Measurements from ENCODE around the gene PSORS1C2. TPM values are rescaled to one million over a fixed set of nuclear protein-coding genes. Genes with fewer than 3 reads are reported as not detected.
A peak's percentile ranks its signal among the peaks of the same experiment; 100 is the strongest.

The PSORS1C2 gene
- total and polyA plus RNA-seq, 11 donors, result not detected

DNA sequence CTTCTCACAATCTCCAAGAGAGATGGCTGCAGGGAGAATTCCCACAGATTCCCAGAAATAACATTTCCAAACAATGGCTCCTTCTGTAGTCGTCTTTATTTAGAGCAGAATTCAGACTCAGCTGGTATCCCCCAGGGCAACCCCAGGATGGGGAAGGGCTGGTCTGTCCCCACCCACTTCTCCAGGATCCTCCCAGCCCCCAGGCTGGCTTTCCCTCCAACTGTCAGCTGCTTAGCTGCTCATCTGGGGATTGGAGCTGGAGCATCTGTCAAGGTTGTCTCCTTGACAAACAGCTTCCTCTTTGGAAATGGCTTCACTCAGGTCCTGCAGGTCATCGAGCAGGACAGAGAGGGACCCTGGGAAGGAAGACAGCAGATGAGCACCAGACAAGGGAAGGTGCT is 3.5 kb upstream of the PSORS1C2 start:
- TF ChIP-seq, protein P1, sequence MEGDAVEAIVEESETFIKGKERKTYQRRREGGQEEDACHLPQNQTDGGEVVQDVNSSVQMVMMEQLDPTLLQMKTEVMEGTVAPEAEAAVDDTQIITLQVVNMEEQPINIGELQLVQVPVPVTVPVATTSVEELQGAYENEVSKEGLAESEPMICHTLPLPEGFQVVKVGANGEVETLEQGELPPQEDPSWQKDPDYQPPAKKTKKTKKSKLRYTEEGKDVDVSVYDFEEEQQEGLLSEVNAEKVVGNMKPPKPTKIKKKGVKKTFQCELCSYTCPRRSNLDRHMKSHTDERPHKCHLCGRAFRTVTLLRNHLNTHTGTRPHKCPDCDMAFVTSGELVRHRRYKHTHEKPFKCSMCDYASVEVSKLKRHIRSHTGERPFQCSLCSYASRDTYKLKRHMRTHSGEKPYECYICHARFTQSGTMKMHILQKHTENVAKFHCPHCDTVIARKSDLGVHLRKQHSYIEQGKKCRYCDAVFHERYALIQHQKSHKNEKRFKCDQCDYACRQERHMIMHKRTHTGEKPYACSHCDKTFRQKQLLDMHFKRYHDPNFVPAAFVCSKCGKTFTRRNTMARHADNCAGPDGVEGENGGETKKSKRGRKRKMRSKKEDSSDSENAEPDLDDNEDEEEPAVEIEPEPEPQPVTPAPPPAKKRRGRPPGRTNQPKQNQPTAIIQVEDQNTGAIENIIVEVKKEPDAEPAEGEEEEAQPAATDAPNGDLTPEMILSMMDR (IDR thresholded peaks at IDR 0.05), result no peak
- TF ChIP-seq POLR2A (IDR thresholded peaks at IDR 0.05), result no peak
- DNase-seq (peak in 3 of 5 donors; percentile 58 to 64 (median 63)), ATAC-seq (peak; percentile 4 to 60 (median 44))
- H3K4me3 ChIP-seq, result no peak overlapping the region
- no peaks in the 10 kb centered on the region for H3K27me3 ChIP-seq
- peak overlapping the region in 9 of 12 donors; percentile 22 to 82 (median 57) for H3K27ac ChIP-seq
- peaks cover 0 to 34% (median 0%) of the 10 kb centered on the region in 9 donors for H3K36me3 ChIP-seq
- H3K4me1 ChIP-seq, result peaks cover 0 to 38% (median 23%) of the 10 kb centered on the region in 12 donors
- WGBS, 4 donors, result 37 to 64% (median 46%) methylated on average over 2 of the region's 2 CpGs
- no peaks in the 10 kb centered on the region for H3K9me3 ChIP-seq
- intact Hi-C loops (cut with DNase I), result loop anchor here in 1 of 10 donors (2.0 kb wide), 1 partner anchor 44 kb away; no protein-coding TSS in a partner anchor

DNA sequence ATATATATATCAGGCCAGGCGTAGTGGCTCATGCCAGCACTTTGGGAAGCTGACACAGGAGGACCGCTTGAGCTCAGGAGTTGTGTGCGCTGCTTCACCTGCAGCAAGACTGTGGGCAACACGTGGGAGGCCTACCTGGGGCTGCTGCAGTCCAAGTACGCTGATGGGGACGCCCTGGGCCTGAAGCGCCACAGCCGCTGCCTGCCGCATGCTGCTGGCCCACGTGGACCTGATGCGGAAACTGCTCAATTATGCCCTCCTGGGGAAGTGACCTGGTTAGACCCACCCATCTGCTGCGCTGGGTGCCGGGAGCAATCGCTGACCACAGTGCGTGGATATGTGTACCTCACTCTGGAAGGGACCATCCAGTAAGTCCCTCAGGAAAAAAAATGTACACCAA is 1.8 kb upstream of the PSORS1C2 start:
- intact Hi-C loops (cut with DNase I), result loop anchor here in 1 of 10 donors (1.0 kb wide), 1 partner anchor 52 kb away; no protein-coding TSS in a partner anchor
- WGBS, 4 donors, result 86 to 98% (median 89%) methylated on average over 11 to 15 of the region's 15 CpGs
- H3K4me1 ChIP-seq, result peaks cover 0 to 38% (median 24%) of the 10 kb centered on the region in 12 donors

DNA sequence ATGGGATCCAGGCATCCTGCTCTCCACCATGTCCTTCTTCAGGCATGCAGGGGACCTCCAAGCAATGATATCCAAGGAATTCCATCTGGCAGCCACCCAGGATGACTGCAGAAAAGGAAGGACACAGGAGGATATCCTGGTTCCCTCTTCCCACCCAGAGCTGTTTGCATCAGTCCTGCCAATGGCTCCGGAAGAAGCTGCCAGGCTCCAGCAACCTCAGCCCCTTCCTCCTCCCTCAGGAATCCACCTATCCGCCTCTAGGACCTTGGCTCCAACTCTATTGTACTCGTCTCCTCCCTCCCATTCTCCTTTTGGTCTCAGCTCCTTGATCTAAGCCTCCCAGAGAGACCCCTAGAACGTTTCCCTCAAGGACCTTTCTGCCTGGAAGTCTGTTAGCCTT is 733 bp upstream of the PSORS1C2 start:
- peaks cover 0 to 38% (median 24%) of the 10 kb centered on the region in 12 donors for H3K4me1 ChIP-seq
- DNase-seq, result peak in 1 of 5 donors; percentile 41
- TF ChIP-seq, protein P1 (IDR thresholded peaks at IDR 0.05), result no peak
- TF ChIP-seq POLR2A (IDR thresholded peaks at IDR 0.05), result no peak
- no peak overlapping the region for H3K4me3 ChIP-seq
- no peak for ATAC-seq
- H3K36me3 ChIP-seq, result peaks cover 0 to 14% (median 0%) of the 10 kb centered on the region in 9 donors
- WGBS, 4 donors, result 13 to 23% (median 15%) methylated on average over 4 of the region's 4 CpGs
- H3K27me3 ChIP-seq, result no peaks in the 10 kb centered on the region
- no peaks in the 10 kb centered on the region for H3K9me3 ChIP-seq
- intact Hi-C loops (cut with DNase I), result loop anchor here in 7 of 10 donors (2.0 to 10.0 kb wide), 6 partner anchors 38 to 228 kb away; partner anchors contain the start of gene HLA-C (in 1 of the 7)
- peak overlapping the region in 1 of 12 donors; percentile 10 for H3K27ac ChIP-seq

More for the DNA sequence above, 1.8 kb upstream of the PSORS1C2 start:
- no peak overlapping the region for H3K27ac ChIP-seq
- H3K4me3 ChIP-seq, result no peak overlapping the region
- ATAC-seq, result no peak
- no peak for DNase-seq
- no peaks in the 10 kb centered on the region for H3K9me3 ChIP-seq
- no peaks in the 10 kb centered on the region for H3K27me3 ChIP-seq
- TF ChIP-seq, protein P1 (IDR thresholded peaks at IDR 0.05), result no peak
- TF ChIP-seq POLR2A (IDR thresholded peaks at IDR 0.05), result no peak
- H3K36me3 ChIP-seq, result peaks cover 0 to 24% (median 0%) of the 10 kb centered on the region in 9 donors

DNA sequence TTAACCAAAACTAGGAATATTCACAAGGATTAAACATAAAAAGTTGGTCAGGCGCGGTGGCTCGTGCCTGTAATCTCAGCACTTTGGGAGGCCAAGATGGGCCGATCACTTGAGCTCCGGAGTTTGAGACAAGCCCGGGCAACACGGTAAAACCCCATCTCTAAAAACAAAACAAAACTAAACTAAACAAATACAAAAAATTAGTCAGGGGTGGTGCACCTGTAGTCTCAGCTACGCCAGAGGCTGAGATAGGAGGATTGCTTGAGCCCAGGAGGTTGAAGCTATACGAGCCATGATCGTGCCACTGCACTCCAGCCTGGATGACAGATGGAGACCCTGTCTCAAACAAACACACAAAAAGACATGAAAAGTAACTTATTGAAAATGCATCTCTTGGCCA is 3.2 kb downstream of the PSORS1C2 start:
- ATAC-seq (no peak), DNase-seq (no peak)
- intact Hi-C loops (cut with DNase I), result loop anchor here (2.0 to 10.0 kb wide), 5 partner anchors 42 to 232 kb away; partner anchors contain the start of gene HLA-C (in 1 of the 10)
- Histone ChIP-seq H3K9me3 (no peaks in the 10 kb centered on the region), H3K36me3 (no peaks in the 10 kb centered on the region), H3K4me3 (no peak overlapping the region), H3K27me3 (no peaks in the 10 kb centered on the region), H3K4me1 (peaks cover 0 to 15% (median 9%) of the 10 kb centered on the region in 12 donors), H3K27ac (no peak overlapping the region)
- 85 to 89% (median 86%) methylated on average over 10 of the region's 10 CpGs for WGBS, 4 donors
- TF ChIP-seq, protein P1 (IDR thresholded peaks at IDR 0.05), result no peak
- no peak for TF ChIP-seq POLR2A (IDR thresholded peaks at IDR 0.05)
